Measurements from ENCODE around the gene MAPK6.
"Not testable (repeated sequence)": the region's sequence is repeated elsewhere in the genome, so short reads cannot be mapped to it uniquely, and the experiment has no call there.

MAPK6 gene

GRCh38 chr15:52094811-52095584 is 76.0 kb downstream of the MAPK6 start:
- Histone ChIP-seq H3K9me3 (ENCODE audit: control insufficient read depth, low read length) (no peaks in the 10 kb centered on the region), H3K4me1 (ENCODE audit: control insufficient read depth, insufficient read depth, low read length) (no peaks in the 10 kb centered on the region), H3K36me3 (ENCODE audit: control insufficient read depth, insufficient read depth, low read length) (no peaks in the 10 kb centered on the region), H3K27ac (ENCODE audit: insufficient read depth, low read depth, low read length, poor library complexity, severe bottlenecking) (no peak overlapping the region), H3K4me3 (ENCODE audit: insufficient read depth, low read depth, low read length) (no peak overlapping the region), H3K27me3 (ENCODE audit: control insufficient read depth, insufficient read depth, low read length, poor library complexity, severe bottlenecking) (no peaks in the 10 kb centered on the region)
- 94 to 95% methylated on average over 12 of the region's 12 CpGs for WGBS, 2 experiments

GRCh38 chr15:52095597-52096262 is 76.7 kb downstream of the MAPK6 start:
- no peaks in the 10 kb centered on the region for H3K36me3 ChIP-seq (ENCODE audit: control insufficient read depth, insufficient read depth, low read length)
- H3K4me3 ChIP-seq (ENCODE audit: insufficient read depth, low read depth, low read length) = no peak overlapping the region
- no peaks in the 10 kb centered on the region for H3K9me3 ChIP-seq (ENCODE audit: control insufficient read depth, low read length)
- H3K4me1 ChIP-seq (ENCODE audit: control insufficient read depth, insufficient read depth, low read length) = no peaks in the 10 kb centered on the region
- 94 to 98% methylated on average over 3 of the region's 4 CpGs for WGBS, 2 experiments
- no peaks in the 10 kb centered on the region for H3K27me3 ChIP-seq (ENCODE audit: control insufficient read depth, insufficient read depth, low read length, poor library complexity, severe bottlenecking)
- no peak overlapping the region for H3K27ac ChIP-seq (ENCODE audit: insufficient read depth, low read depth, low read length, poor library complexity, severe bottlenecking)

GRCh38 chr15:52096536-52096935 is 77.5 kb downstream of the MAPK6 start:
- WGBS, 2 experiments = 93 to 94% methylated on average over 9 of the region's 9 CpGs
- not testable (repeated sequence) for H3K27ac ChIP-seq (ENCODE audit: insufficient read depth, low read depth, low read length, poor library complexity, severe bottlenecking); H3K4me3 ChIP-seq (ENCODE audit: insufficient read depth, low read depth, low read length); H3K4me1 ChIP-seq (ENCODE audit: control insufficient read depth, insufficient read depth, low read length); H3K36me3 ChIP-seq (ENCODE audit: control insufficient read depth, insufficient read depth, low read length); H3K9me3 ChIP-seq (ENCODE audit: control insufficient read depth, low read length); H3K27me3 ChIP-seq (ENCODE audit: control insufficient read depth, insufficient read depth, low read length, poor library complexity, severe bottlenecking)

GRCh38 chr15:52097180-52097579 is 78.2 kb downstream of the MAPK6 start:
- no peaks in the 10 kb centered on the region for H3K4me1 ChIP-seq (ENCODE audit: control insufficient read depth, insufficient read depth, low read length)
- H3K27ac ChIP-seq (ENCODE audit: insufficient read depth, low read depth, low read length, poor library complexity, severe bottlenecking) = no peak overlapping the region
- H3K27me3 ChIP-seq (ENCODE audit: control insufficient read depth, insufficient read depth, low read length, poor library complexity, severe bottlenecking) = no peaks in the 10 kb centered on the region
- H3K9me3 ChIP-seq (ENCODE audit: control insufficient read depth, low read length) = no peaks in the 10 kb centered on the region
- no peak overlapping the region for H3K4me3 ChIP-seq (ENCODE audit: insufficient read depth, low read depth, low read length)
- H3K36me3 ChIP-seq (ENCODE audit: control insufficient read depth, insufficient read depth, low read length) = no peaks in the 10 kb centered on the region

- no peaks in the 10 kb centered on the region for H3K27me3 ChIP-seq (ENCODE audit: control insufficient read depth, insufficient read depth, low read length, poor library complexity, severe bottlenecking)
- no peaks in the 10 kb centered on the region for H3K4me1 ChIP-seq (ENCODE audit: control insufficient read depth, insufficient read depth, low read length)
- H3K27ac ChIP-seq (ENCODE audit: insufficient read depth, low read depth, low read length, poor library complexity, severe bottlenecking) = no peak overlapping the region
- no peak overlapping the region for H3K4me3 ChIP-seq (ENCODE audit: insufficient read depth, low read depth, low read length)
- no peaks in the 10 kb centered on the region for H3K36me3 ChIP-seq (ENCODE audit: control insufficient read depth, insufficient read depth, low read length)
- 100% methylated on average over 2 of the region's 2 CpGs for WGBS, 2 experiments
- H3K9me3 ChIP-seq (ENCODE audit: control insufficient read depth, low read length) = no peaks in the 10 kb centered on the region
These were observed 79.3 kb downstream of the MAPK6 start for GRCh38 chr15:52098323-52098722.

- 95 to 96% methylated on average over 15 of the region's 15 CpGs for WGBS, 2 experiments
- no peaks in the 10 kb centered on the region for H3K36me3 ChIP-seq (ENCODE audit: control insufficient read depth, insufficient read depth, low read length)
- H3K9me3 ChIP-seq (ENCODE audit: control insufficient read depth, low read length) = no peaks in the 10 kb centered on the region
These were observed 80.7 kb downstream of the MAPK6 start for GRCh38 chr15:52099651-52100272.

GRCh38 chr15:52100807-52101442 is 81.9 kb downstream of the MAPK6 start:
- no peak overlapping the region for H3K4me3 ChIP-seq (ENCODE audit: insufficient read depth, low read depth, low read length)
- H3K27ac ChIP-seq (ENCODE audit: insufficient read depth, low read depth, low read length, poor library complexity, severe bottlenecking) = no peak overlapping the region
- no peaks in the 10 kb centered on the region for H3K9me3 ChIP-seq (ENCODE audit: control insufficient read depth, low read length)
- H3K27me3 ChIP-seq (ENCODE audit: control insufficient read depth, insufficient read depth, low read length, poor library complexity, severe bottlenecking) = no peaks in the 10 kb centered on the region
- no peaks in the 10 kb centered on the region for H3K36me3 ChIP-seq (ENCODE audit: control insufficient read depth, insufficient read depth, low read length)
- H3K4me1 ChIP-seq (ENCODE audit: control insufficient read depth, insufficient read depth, low read length) = no peaks in the 10 kb centered on the region
- 92 to 93% methylated on average over 6 of the region's 6 CpGs for WGBS, 2 experiments

More at GRCh38 chr15:52099651-52100272, 80.7 kb downstream of the MAPK6 start:
- Histone ChIP-seq H3K4me3 (ENCODE audit: insufficient read depth, low read depth, low read length) (no peak overlapping the region), H3K27me3 (ENCODE audit: control insufficient read depth, insufficient read depth, low read length, poor library complexity, severe bottlenecking) (no peaks in the 10 kb centered on the region), H3K4me1 (ENCODE audit: control insufficient read depth, insufficient read depth, low read length) (no peaks in the 10 kb centered on the region), H3K27ac (ENCODE audit: insufficient read depth, low read depth, low read length, poor library complexity, severe bottlenecking) (no peak overlapping the region)

- no peak overlapping the region for H3K27ac ChIP-seq (ENCODE audit: insufficient read depth, low read depth, low read length, poor library complexity, severe bottlenecking)
- no peaks in the 10 kb centered on the region for H3K9me3 ChIP-seq (ENCODE audit: control insufficient read depth, low read length)
- H3K4me3 ChIP-seq (ENCODE audit: insufficient read depth, low read depth, low read length) = no peak overlapping the region
- H3K36me3 ChIP-seq (ENCODE audit: control insufficient read depth, insufficient read depth, low read length) = no peaks in the 10 kb centered on the region
- 94 to 95% methylated on average over 16 of the region's 16 CpGs for WGBS, 2 experiments
- H3K27me3 ChIP-seq (ENCODE audit: control insufficient read depth, insufficient read depth, low read length, poor library complexity, severe bottlenecking) = no peaks in the 10 kb centered on the region
- no peaks in the 10 kb centered on the region for H3K4me1 ChIP-seq (ENCODE audit: control insufficient read depth, insufficient read depth, low read length)
These were observed 82.7 kb downstream of the MAPK6 start for GRCh38 chr15:52101542-52102323.

GRCh38 chr15:52102463-52102862 is 83.4 kb downstream of the MAPK6 start:
- Histone ChIP-seq H3K4me1 (ENCODE audit: control insufficient read depth, insufficient read depth, low read length) (no peaks in the 10 kb centered on the region), H3K9me3 (ENCODE audit: control insufficient read depth, low read length) (no peaks in the 10 kb centered on the region), H3K4me3 (ENCODE audit: insufficient read depth, low read depth, low read length) (no peak overlapping the region), H3K27me3 (ENCODE audit: control insufficient read depth, insufficient read depth, low read length, poor library complexity, severe bottlenecking) (no peaks in the 10 kb centered on the region), H3K27ac (ENCODE audit: insufficient read depth, low read depth, low read length, poor library complexity, severe bottlenecking) (no peak overlapping the region), H3K36me3 (ENCODE audit: control insufficient read depth, insufficient read depth, low read length) (no peaks in the 10 kb centered on the region)
- WGBS, 2 experiments = 86 to 89% methylated on average over 2 of the region's 2 CpGs
